H1 (cell line): ENCODE measurements around the gene PPCDC. TPM values are rescaled to one million over a fixed set of nuclear protein-coding genes. Genes with fewer than 3 reads are reported as not detected.

Experiments
- CTCF ChIA-PET: fragments of 300-600 bp; sonication (Branson Sonifier 250); formaldehyde crosslinking; loops from one replicate; lab custom pipeline; 2021; ENCODE audit not compliant: partially characterized antibody; lab: Charles Lee
- POLR2A ChIA-PET: fragments of 300-600 bp; sonication (Branson Sonifier 250); formaldehyde crosslinking; loops from one replicate; lab custom pipeline; 2021; ENCODE audit warnings: inconsistent platforms; ENCODE audit not compliant: partially characterized antibody; lab: Charles Lee
- DNase-seq, 2 experiments: peaks; one replicate each; pipeline versions ENCODE4 v3.0.0 to v3.0.0-alpha.2; 2010 to 2022; ENCODE audit warnings: low spot score in 2 of 2, low read depth in 1 of 2, mixed read lengths in 1 of 2
- FAIRE-seq: peaks from 2 replicates; lab custom pipeline; 2011; peaks lifted over from hg19 to GRCh38; lab: Jason Lieb, UNC
- H2AFZ ChIP-seq: 2 replicates; pipeline ENCODE4 v1.8.1; 2012; ENCODE audit warnings: low read length, inconsistent platforms
- H2AK5ac ChIP-seq: 2 replicates; pipeline ENCODE4 v1.6.1; 2013; ENCODE audit warnings: low read depth, low read length
- H2BK120ac ChIP-seq: replicated peaks from 2 replicates; pipeline ENCODE3; 2013; ENCODE audit warnings: low read depth, low read length, inconsistent platforms
- H2BK12ac ChIP-seq: 2 replicates; pipeline ENCODE4 v1.6.1; 2013; ENCODE audit warnings: low read depth, low read length
- H2BK15ac ChIP-seq: 2 replicates; pipeline ENCODE4 v1.6.1; 2013; ENCODE audit warnings: low read length
- H2BK20ac ChIP-seq: 2 replicates; pipeline ENCODE4 v1.6.1; 2013; ENCODE audit warnings: low read length
- H2BK5ac ChIP-seq: 2 replicates; pipeline ENCODE4 v1.6.1; 2013; ENCODE audit warnings: low read depth, low read length
- H3K14ac ChIP-seq: 2 replicates; pipeline ENCODE4 v1.6.1; 2013; ENCODE audit warnings: inconsistent platforms; ENCODE audit not compliant: insufficient read length
- H3K18ac ChIP-seq: 2 replicates; pipeline ENCODE4 v1.6.1; 2013; ENCODE audit warnings: low read length; ENCODE audit errors: extremely low read depth
- H3K23ac ChIP-seq: 2 replicates; pipeline ENCODE4 v1.6.1; 2013; ENCODE audit warnings: inconsistent platforms; ENCODE audit not compliant: insufficient read length
- H3K23me2 ChIP-seq: 2 replicates; pipeline ENCODE4 v1.6.1; 2013; ENCODE audit warnings: low read depth, low read length
- H3K27ac ChIP-seq: 2 replicates; pipeline ENCODE4 v1.6.1; 2011; ENCODE audit warnings: low read depth, low read length, inconsistent platforms
- H3K27me3 ChIP-seq, 4 experiments: replicated peaks in 1 of 4; 1 replicate in 1 of 4; 2 replicates in 3 of 4; pipeline versions ENCODE4 v1.6.1 to v1.8.1; 2011 to 2013; ENCODE audit warnings: low read length in 3 of 4, mild to moderate bottlenecking in 3 of 4, inconsistent platforms in 2 of 4, mixed read lengths in 2 of 4, moderate library complexity in 1 of 4; ENCODE audit not compliant: control insufficient read depth in 3 of 4, insufficient read depth in 3 of 4; ENCODE audit errors: extremely low read depth in 1 of 4
- H3K36me3 ChIP-seq, 4 experiments: 2 replicates each; pipeline versions ENCODE4 v1.6.1 to v1.8.1; 2011 to 2013; ENCODE audit warnings: mild to moderate bottlenecking in 4 of 4, low read length in 3 of 4, moderate library complexity in 2 of 4, control low read depth in 1 of 4, inconsistent platforms in 1 of 4; ENCODE audit not compliant: insufficient read depth in 4 of 4, control insufficient read depth in 2 of 4
- H3K4ac ChIP-seq: replicated peaks from 2 replicates; pipeline ENCODE3; 2013; ENCODE audit warnings: low read length, low read depth, mixed read lengths, inconsistent platforms; ENCODE audit not compliant: insufficient read length
- H3K4me1 ChIP-seq, 4 experiments: replicated peaks in 1 of 4; 1 replicate in 1 of 4; 2 replicates in 3 of 4; pipeline versions ENCODE4 v1.6.1 to v1.8.1; 2011 to 2013; ENCODE audit warnings: low read length in 3 of 4, inconsistent platforms in 2 of 4, mixed read lengths in 1 of 4; ENCODE audit not compliant: insufficient read depth in 4 of 4, control insufficient read depth in 3 of 4
- H3K4me2 ChIP-seq, 2 experiments: 2 replicates each; pipeline versions ENCODE4 v1.6.1 to v1.8.1; 2011 to 2013; ENCODE audit warnings: low read depth in 2 of 2, low read length in 2 of 2, control low read depth in 1 of 2, inconsistent platforms in 1 of 2, mild to moderate bottlenecking in 1 of 2; ENCODE audit not compliant: insufficient read depth in 1 of 2
- H3K4me3 ChIP-seq, 4 experiments: fragments of 200-600, 300-600 bp in 1 of 4; sonication (generic), shearing (Covaris generic), sonication (Bioruptor Twin) in 1 of 4; 2 replicates each; pipeline versions ENCODE4 v1.5.1 to v1.8.1; 2011 to 2016; ENCODE audit warnings: low read length in 4 of 4, low read depth in 3 of 4, control low read depth in 2 of 4, inconsistent platforms in 2 of 4, mild to moderate bottlenecking in 2 of 4, mixed read lengths in 1 of 4, moderate library complexity in 1 of 4; ENCODE audit not compliant: insufficient read depth in 2 of 4; ENCODE audit errors: extremely low read depth in 1 of 4
- H3K56ac ChIP-seq: replicated peaks from 2 replicates; pipeline ENCODE3; 2013; ENCODE audit warnings: low read depth, mild to moderate bottlenecking, mixed read lengths, low read length, inconsistent platforms; ENCODE audit not compliant: insufficient read length
- H3K79me1 ChIP-seq: 2 replicates; pipeline ENCODE4 v1.6.1; 2013; ENCODE audit warnings: low read depth, low read length, control low read depth
- H3K79me2 ChIP-seq, 2 experiments: 2 replicates each; pipeline versions ENCODE4 v1.6.1 to v1.8.1; 2012 to 2013; ENCODE audit warnings: low read length in 2 of 2, mild to moderate bottlenecking in 2 of 2, inconsistent platforms in 1 of 2; ENCODE audit not compliant: insufficient read depth in 2 of 2, control insufficient read depth in 1 of 2
- H3K9ac ChIP-seq, 4 experiments: replicated peaks in 1 of 4; 1 replicate in 1 of 4; 2 replicates in 3 of 4; pipeline versions ENCODE4 v1.6.1 to v1.8.1; 2011 to 2013; ENCODE audit warnings: low read depth in 3 of 4, low read length in 3 of 4, control low read depth in 2 of 4, mild to moderate bottlenecking in 2 of 4, moderate library complexity in 2 of 4, inconsistent platforms in 1 of 4; ENCODE audit errors: extremely low read depth in 1 of 4
- H3K9me3 ChIP-seq, 2 experiments: 2 replicates each; pipeline versions ENCODE4 v1.6.1 to v1.8.1; 2012 to 2013; ENCODE audit warnings: mild to moderate bottlenecking in 2 of 2, moderate library complexity in 2 of 2, control low read depth in 1 of 2, inconsistent platforms in 1 of 2, low read depth in 1 of 2, low read length in 1 of 2, mixed read lengths in 1 of 2; ENCODE audit not compliant: insufficient read depth in 2 of 2
- H4K20me1 ChIP-seq, 2 experiments: replicated peaks in 1 of 2; 2 replicates each; pipeline versions ENCODE3 to v1.8.1; 2011 to 2013; ENCODE audit warnings: inconsistent platforms in 2 of 2, low read length in 2 of 2, mild to moderate bottlenecking in 1 of 2; ENCODE audit not compliant: insufficient read depth in 2 of 2, control insufficient read depth in 1 of 2
- H4K5ac ChIP-seq: 2 replicates; pipeline ENCODE4 v1.6.1; 2013; ENCODE audit warnings: low read length, low read depth, mixed read lengths, inconsistent platforms; ENCODE audit not compliant: insufficient read length
- H4K8ac ChIP-seq: 2 replicates; pipeline ENCODE4 v1.8.0; 2013; ENCODE audit warnings: mild to moderate bottlenecking, moderate library complexity, low read length, inconsistent platforms; ENCODE audit not compliant: insufficient read depth; ENCODE audit errors: extremely low read depth
- H4K91ac ChIP-seq: replicated peaks from 2 replicates; pipeline ENCODE3; 2013; ENCODE audit warnings: low read length, mixed read lengths, inconsistent platforms; ENCODE audit not compliant: insufficient read length
- PHF8 ChIP-seq: fragments of 200-600 bp; sonication (generic); conservative IDR thresholded peaks from 2 replicates; pipeline ENCODE4 v1.7.1; 2012; ENCODE audit warnings: low read depth, mild to moderate bottlenecking, inconsistent platforms, low read length, moderate library complexity
- SIN3A ChIP-seq, 2 experiments: IDR thresholded peaks in 1 of 2; conservative IDR thresholded peaks in 1 of 2; 2 replicates each; pipeline ENCODE4 v1.6.1; 2011 to 2012; ENCODE audit warnings: low read length in 2 of 2, improper control_type of control experiment in 1 of 2, low read depth in 1 of 2, mild to moderate bottlenecking in 1 of 2
- TAF7 ChIP-seq: optimal IDR thresholded peaks from 2 replicates; pipeline ENCODE3; 2011; ENCODE audit warnings: low read depth, mild to moderate bottlenecking, inconsistent platforms, low read length, moderate library complexity, borderline replicate concordance
- WGBS, 2 experiments: shearing (Covaris generic) in 1 of 2; methylation state at CpG; one replicate each; pipeline versions ENCODE4 v1.1.6 to v1.1.7; 2013 to 2015; ENCODE audit warnings: low lambda C conversion rate in 2 of 2, mixed read lengths in 2 of 2, inconsistent platforms in 1 of 2, low coverage in 1 of 2, missing lambda C conversion rate in 1 of 2; ENCODE audit not compliant: insufficient replicate concordance in 2 of 2, insufficient coverage in 1 of 2, insufficient read length in 1 of 2; ENCODE audit errors: extremely low coverage in 1 of 2, missing lambda C conversion rate in 1 of 2; 5-methylcytosine and 5-hydroxymethylcytosine counted together
- polyA plus RNA-seq, 7 experiments: library from polyadenylated mRNA; depleted of rRNA in 3 of 7; stranded (reverse) in 5 of 7; unstranded in 2 of 7; fragments of >200 nt in 5 of 7; fragments of 200-250 nt in 2 of 7; gene quantifications; 1 replicate in 5 of 7; 2 replicates in 1 of 7; 4 replicates in 1 of 7; pipeline versions ENCODE4 v1.2.1 to v1.2.3, GENCODE V29; 2011 to 2013; ENCODE audit warnings: missing spikeins in 2 of 7, mixed read lengths in 2 of 7
- total RNA-seq: library from RNA; stranded (reverse); fragmentation: NEBNext Ultra II Directional; extraction: Animal tissue kit (Norgen Biotek cat#: 25700); gene quantifications from 2 replicates; pipeline ENCODE4 v1.2.1, GENCODE V29; 2021

The PPCDC gene
- total and polyA plus RNA-seq, 2 of the 8 experiments (the other 6 are each of a cell fraction or from before 2014, with no cell fraction given): 11.3 to 29.7 TPM

DNA sequence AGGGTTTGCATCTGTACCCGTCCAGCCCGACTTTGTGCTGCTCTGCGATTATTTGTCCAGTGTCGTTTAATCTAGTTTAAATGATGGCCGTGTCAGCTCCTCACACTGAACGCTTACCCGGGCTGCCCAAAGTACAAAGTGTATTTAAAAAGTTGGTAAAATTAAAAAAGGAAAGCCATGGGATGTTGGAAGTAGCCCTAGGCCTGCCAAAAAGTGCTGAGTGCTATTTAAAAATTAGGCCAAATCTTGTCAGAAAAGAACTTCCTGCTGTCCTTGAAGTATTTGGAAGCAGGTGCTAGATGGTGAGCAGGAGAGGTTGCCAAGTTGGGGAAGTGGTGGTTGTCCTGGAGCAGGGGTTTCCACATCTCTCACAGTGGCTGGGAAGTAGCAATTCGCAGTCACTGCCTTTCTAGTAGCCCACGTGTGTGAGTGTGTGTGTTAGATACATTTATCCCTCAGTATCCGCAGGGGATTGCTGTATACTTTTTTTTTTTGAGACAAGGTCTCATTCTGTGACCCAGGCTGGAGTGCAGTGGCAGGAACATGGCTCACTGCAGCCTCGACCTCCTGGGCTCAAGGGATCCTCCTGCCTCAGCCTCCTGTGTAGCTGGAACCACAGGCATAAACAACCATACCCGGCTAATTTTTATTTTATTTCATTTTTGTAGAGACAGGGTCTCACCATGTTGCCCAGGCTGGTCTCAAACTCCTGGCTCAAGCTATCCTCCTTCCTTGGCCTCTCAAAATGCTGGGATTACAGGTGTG lies 664 bp downstream of the PPCDC start:
- no peaks in the 10 kb centered on the region; a peak in 2 of 7 replicates for H3K4me1 ChIP-seq
- H2BK5ac ChIP-seq: peak overlapping the region; percentile 97
- 0 out of 8 replicates have a peak, but pooled peaks cover 0 to 2% (median 0%) of the 10 kb centered on the region in 4 experiments for H3K36me3 ChIP-seq
- no peak for FAIRE-seq
- no peak overlapping the region for H2BK20ac ChIP-seq
- CTCF ChIA-PET: interaction anchor here (0.8 to 1.9 kb wide), 4 partner anchors 10 to 90 kb away, joined by 3 to 5 read pairs (median 4); no protein-coding TSS in a partner anchor
- H3K18ac ChIP-seq: peak overlapping the region; percentile 96; the same call in 1 of the 2 replicates
- H4K20me1 ChIP-seq: peaks cover 0 to 2% of the 10 kb centered on the region in 2 experiments
- peak overlapping the region; percentile 46 for H3K14ac ChIP-seq
- no peak overlapping the region for H3K23ac ChIP-seq
- peak overlapping the region; percentile 64; the same call in 1 of the 2 replicates for H2AFZ ChIP-seq
- H4K8ac ChIP-seq: peak overlapping the region; percentile 99; the same call in 1 of the 2 replicates
- H3K23me2 ChIP-seq: 0 out of 2 replicates have a peak, but pooled peaks cover 3% of the 10 kb centered on the region
- no peak for DNase-seq
- H4K91ac ChIP-seq: peak overlapping the region; percentile 84
- peaks cover 2% of the 10 kb centered on the region; the same call in 1 of the 2 replicates for H3K79me1 ChIP-seq
- 31% methylated on average over 12 of the region's 12 CpGs; no CpG with 5 or more reads in 1 of the 2 experiments for WGBS, 2 experiments
- H3K9me3 ChIP-seq: no peaks in the 10 kb centered on the region
- peak overlapping the region; percentile 17; the same call in 1 of the 2 replicates for H2AK5ac ChIP-seq
- peak overlapping the region; percentile 87 to 99 (median 90) for H3K4me3 ChIP-seq
- no peak overlapping the region for H3K4ac ChIP-seq
- H4K5ac ChIP-seq: peak overlapping the region; percentile 86
- TF ChIP-seq SIN3A (conservative IDR thresholded peaks at IDR 0.05 in 1 of 2, IDR thresholded peaks at IDR 0.05 in 1 of 2; ENCODE audit: low read depth in 1 of 2, low read length in 2 of 2): peak in 1 of 2 experiments; percentile 11; a peak in 1 of 4 replicates
- no peak; the same call in 1 of the 2 replicates for TF ChIP-seq PHF8
- no peak for TF ChIP-seq TAF7
- 0 out of 2 replicates have a peak overlapping the region, but pooled peaks have one; percentile 69 for H2BK12ac ChIP-seq
- H3K27ac ChIP-seq: peak overlapping the region; percentile 90
- H3K4me2 ChIP-seq: peak overlapping the region; percentile 82 to 84
- H3K56ac ChIP-seq: peak overlapping the region; percentile 90
- H3K9ac ChIP-seq: peak overlapping the region; percentile 91 to 99 (median 98)
- H3K27me3 ChIP-seq: no peaks in the 10 kb centered on the region
- H2BK15ac ChIP-seq: no peak overlapping the region
- H2BK120ac ChIP-seq: no peak overlapping the region
- peaks cover 0 to 14% of the 10 kb centered on the region in 2 experiments; a peak in 2 of 4 replicates for H3K79me2 ChIP-seq
- POLR2A ChIA-PET: interaction anchor here (0.6 to 1.9 kb wide), 14 partner anchors 10 to 315 kb away, joined by 3 to 10 read pairs (median 4); partner anchors contain the start of genes C15orf39 and RPP25
